ENCODE measurements around the gene EPHB1.

EPHB1 gene

DNA sequence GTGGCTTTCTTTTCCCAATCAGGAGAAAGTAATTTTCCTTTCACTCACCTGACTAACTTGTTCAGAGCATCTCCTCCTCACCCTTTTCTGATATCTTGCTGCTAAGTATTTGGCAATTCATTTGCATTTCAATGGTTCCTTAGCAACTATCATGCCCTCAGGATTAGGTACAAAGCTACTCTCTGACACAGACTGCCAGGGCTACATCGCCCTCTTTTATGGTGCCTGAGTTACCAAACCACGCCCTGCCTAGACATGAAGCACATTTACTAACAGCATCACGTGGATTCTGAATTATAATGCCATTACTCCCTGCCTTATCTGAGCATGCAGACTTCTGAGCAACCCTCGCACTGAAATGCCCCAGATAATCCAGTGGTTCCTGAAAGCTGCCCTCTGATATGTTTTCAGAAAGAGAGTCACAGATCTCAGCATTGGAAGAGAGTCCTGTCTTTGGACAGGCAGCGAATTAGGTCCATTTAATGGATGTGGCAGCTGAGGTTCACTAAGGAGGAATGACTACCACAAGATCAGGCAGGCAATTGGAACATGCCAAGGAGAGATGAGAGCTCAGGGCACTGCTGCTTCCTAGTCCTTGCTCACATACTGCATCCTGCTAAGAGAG is 14.5 kb downstream of the EPHB1 start:
- no peak for DNase-seq (ENCODE audit: low spot score)

GRCh38 chr3:134810052-134810435 is 15.0 kb downstream of the EPHB1 start:
- no peak for DNase-seq (ENCODE audit: low spot score)

GRCh38 chr3:134810850-134811249 is 15.8 kb downstream of the EPHB1 start:
- DNase-seq (ENCODE audit: low spot score), result no peak

DNA sequence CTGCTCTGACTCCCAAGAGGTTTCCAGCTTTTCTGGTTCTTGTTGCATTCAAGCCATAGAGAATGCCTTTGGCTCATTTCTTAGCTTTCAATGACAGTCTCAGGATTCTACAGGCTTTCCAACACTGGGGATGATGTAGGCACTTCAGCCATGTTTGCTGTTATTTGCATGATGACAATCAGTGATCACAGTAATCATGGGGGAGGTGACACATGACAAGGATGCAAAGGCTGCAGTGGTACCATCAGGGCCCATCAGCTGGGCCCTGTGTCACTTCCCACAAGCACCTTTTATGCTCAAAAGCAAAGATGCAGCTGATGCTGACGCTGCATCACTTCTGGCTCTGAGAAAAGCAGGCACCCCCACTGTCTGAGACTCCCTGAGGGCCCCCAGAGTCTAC is 18.6 kb downstream of the EPHB1 start:
- DNase-seq (ENCODE audit: low spot score), result no peak

DNA sequence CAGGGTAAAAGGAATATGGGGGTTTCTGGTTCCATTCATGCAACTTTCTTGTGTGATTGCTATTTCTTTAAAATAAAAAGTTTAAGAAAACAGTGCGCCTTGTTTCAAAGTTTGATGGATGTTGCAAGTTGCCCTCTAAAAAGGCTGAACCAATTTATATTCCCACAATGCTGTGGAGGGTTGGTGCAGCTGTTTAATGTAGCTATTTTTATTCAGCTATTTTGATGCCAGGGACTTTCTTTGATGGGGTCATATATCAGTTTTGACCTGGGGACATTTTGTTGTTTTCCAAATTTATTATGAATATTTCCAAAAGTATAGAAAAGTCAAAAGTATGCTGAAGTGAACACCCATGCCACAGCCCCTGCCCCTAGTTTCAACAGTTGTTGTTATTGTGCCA is 20.5 kb downstream of the EPHB1 start:
- no peak for DNase-seq (ENCODE audit: low spot score)

DNA sequence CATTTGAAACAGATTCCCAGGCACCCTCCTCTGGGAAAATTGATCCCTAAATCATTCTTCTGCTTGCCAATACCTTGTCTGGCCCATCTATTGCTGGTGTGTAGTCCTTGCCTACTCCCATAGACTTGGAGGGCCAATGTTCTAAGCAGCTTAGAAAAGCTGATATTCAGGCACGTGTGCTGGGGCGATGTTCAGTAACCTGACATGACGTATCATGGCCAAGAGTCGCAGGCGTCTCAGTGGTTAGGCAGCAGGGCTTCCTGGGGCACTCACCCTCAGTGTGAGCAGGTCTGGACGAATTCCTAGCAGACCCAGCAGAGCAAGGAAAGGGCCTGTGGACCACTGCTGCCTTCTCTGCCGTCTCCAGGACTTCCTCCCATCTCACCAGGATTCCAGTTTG is 21.6 kb downstream of the EPHB1 start:
- DNase-seq (ENCODE audit: low spot score), result no peak

GRCh38 chr3:134817297-134817696 is 22.2 kb downstream of the EPHB1 start:
- no peak for DNase-seq (ENCODE audit: low spot score)

DNA sequence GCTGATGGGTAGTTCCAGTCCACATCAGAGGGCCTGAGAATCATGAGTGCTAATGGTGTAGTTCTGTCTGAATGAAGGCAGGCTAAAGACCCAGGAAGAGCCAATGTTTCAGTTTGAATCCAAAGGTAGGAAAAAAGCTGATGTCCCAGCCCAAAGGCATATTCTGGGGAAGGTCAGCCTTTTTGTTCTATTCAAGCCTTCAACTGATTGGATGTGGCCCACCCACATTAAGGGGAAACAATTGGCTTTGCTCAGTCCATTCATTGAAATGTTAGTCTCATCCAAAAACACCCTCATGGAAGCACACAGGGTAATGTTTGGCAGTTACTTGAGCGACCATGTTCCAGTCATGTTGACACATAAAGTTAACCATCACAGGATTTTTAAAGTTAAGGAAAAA is 25.9 kb downstream of the EPHB1 start:
- no peak for DNase-seq (ENCODE audit: low spot score)

DNA sequence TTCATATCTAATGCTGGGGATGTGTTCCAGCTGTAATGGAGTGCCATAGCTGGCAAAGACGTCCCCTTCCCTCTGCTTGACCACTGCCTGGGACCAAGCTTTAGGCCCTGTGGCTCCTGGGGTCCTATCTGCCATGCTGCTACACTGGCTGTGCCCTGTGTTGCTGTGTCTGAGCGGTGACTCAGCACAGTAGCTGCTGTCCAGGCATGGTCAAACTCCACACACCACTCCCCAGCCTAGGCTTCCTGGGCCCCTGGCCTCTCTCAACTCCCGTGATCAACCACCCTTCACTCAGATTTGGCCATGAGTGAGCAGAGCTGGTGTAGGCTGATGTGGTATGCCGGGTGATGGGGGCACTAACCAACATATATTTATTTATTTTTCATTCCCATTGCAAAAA is 27.0 kb downstream of the EPHB1 start:
- no peak for DNase-seq (ENCODE audit: low spot score)

DNA sequence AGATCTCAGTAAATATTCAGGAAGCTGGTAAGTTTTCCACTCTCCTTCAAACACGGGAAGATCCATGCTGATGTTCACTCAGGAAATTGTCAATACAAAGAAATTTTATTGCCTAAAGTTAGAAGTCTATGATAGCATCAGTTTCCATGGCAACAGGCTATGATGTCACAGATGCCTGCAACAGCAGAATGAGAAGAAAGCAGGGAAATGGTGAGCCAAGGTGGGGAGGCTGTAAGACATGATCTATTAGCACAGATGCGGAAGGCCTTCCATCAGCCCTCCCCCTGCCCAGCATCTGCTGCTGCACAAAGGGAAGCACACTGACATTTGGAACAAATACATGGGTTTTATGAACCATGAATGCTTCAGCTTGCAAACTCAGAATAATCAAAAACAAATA is 28.6 kb downstream of the EPHB1 start:
- DNase-seq (ENCODE audit: low spot score), result no peak

DNA sequence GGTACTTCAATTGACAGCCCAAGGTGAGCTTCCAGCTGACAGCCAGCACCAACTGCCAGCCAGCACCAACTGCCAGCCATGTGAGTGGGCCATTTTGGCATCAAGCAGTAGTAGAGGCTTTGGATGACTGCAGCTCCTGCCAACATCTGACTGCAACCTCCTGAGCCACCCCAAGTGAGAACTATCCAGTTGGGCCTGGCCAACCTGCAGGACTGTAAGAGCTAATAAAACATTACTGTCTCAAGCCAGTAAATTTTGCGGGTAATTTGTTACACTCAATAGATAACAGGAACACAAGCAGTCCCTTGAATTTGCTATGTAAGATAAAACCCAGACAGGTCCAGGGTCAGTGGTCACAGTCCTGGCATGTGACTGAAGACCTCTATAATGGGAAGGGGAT is 29.7 kb downstream of the EPHB1 start:
- no peak for DNase-seq (ENCODE audit: low spot score)

- DNase-seq (ENCODE audit: low spot score), result no peak
Observed at GRCh38 chr3:134827213-134827612, 32.2 kb downstream of the EPHB1 start.

DNA sequence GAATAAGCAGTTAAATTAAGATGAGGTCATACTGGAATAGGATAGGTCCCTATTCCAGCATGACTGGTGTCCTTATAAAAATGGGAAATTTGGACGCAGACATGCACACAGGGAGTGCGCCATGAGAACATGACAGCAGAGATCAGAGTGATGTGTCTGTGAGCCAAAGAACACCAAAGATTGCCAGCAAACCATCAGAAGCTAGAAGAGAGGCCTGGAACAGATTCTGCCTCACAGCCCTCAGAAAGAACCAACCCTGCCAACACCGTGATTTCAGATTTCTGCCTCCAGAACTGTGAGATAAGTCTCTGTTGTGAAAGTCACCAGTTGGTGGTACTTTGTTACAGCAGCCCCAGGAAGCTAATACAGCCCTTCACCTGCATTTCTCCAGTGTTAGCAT is 34.7 kb downstream of the EPHB1 start:
- DNase-seq (ENCODE audit: low spot score), result no peak

DNA sequence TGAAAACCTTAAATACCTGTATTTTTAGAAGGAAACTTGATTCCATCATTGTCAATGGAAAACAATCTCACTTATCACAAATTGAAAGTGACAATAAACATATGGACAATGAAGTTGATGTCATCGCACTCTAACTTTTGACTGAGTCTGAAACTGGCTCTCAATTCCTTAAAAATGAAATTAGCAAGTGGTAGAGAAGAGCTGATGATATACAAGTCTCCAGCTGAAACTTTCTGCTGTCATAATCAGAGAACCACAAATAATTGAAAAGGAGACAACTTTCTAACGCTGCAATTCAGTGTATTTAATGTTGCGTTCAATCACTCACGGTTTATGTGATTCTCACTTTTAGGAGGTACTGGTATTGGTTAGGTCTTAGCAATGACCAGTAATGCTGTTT is 37.5 kb downstream of the EPHB1 start:
- no peak for DNase-seq (ENCODE audit: low spot score)

DNA sequence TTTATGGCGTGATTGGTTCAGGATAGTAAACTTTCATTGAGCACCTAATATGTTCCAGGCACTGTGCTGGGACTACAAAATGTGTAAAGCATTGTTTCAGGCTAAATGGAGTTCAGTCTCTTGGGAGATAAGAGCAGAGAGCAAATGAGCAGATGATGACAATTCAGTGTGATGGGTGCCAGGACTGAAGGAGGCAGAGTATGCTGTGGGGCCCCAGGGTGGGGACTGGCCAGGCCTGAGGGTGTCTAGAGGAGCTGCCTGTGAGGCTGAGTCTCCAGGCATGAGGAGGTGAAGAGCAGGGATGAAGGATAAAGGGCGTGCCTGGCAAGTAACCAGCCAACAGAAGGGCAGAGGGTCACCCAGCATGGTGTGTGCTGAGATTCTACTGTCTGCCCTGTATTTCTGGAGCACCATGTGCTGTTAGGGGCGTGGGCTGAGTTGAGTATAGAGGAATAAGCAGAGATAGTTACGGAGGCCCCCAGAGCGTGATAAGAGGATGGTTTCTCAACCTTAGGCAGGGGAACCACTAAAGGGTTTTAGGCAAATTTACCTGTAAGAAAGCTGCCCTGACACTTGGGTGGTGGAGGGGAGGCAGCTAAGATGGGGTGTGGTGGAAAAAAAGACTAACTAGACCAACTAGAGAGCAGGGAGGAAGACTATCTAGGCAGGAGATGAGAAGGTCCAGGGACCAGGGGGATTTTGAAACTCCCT is 38.5 kb downstream of the EPHB1 start:
- DNase-seq (ENCODE audit: low spot score), result no peak

GRCh38 chr3:134836921-134837320 is 41.9 kb downstream of the EPHB1 start:
- no peak for DNase-seq (ENCODE audit: low spot score)

DNA sequence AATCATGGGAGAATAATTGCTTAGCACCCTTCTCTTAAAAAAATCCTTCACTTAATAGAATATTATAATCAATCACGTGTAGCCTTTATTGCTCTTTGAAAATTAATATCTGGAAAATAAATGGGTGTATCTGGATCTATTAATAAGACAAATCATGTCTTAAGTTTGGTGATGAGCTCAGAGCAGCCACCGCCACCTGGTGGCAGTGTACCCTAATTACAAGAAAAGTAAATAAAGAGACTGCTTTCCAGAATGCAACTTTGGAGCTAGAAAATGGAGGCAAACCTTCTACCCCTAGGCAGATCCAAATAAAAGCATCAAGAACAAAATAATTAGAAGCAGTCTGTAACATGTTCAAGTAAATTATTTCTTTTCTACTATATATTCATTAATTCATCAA is 43.5 kb downstream of the EPHB1 start:
- no peak for DNase-seq (ENCODE audit: low spot score)

- no peak for DNase-seq (ENCODE audit: low spot score)
Observed at GRCh38 chr3:134839422-134839821, 44.4 kb downstream of the EPHB1 start.

- no peak for DNase-seq (ENCODE audit: low spot score)
Observed at GRCh38 chr3:134839990-134840389, 44.9 kb downstream of the EPHB1 start.

DNA sequence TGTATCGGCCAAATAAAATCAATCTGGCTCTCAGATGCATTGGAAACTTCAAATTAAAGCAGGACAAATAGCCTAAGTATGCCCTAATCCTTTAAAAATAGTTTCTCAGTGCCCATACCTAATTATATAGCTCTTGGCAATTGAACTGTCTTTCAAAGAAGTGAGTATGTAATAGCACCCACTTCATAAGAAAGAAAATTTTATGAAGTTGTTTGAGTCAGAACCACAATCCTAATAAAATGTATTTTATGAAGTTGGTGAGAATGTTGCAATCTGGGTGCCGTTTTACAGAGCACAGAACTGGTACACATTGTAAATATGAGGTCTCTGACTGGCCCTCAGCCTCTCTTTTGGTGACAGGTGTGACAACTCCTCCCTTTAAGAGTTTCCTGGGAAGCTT is 45.4 kb downstream of the EPHB1 start:
- no peak for DNase-seq (ENCODE audit: low spot score)

DNA sequence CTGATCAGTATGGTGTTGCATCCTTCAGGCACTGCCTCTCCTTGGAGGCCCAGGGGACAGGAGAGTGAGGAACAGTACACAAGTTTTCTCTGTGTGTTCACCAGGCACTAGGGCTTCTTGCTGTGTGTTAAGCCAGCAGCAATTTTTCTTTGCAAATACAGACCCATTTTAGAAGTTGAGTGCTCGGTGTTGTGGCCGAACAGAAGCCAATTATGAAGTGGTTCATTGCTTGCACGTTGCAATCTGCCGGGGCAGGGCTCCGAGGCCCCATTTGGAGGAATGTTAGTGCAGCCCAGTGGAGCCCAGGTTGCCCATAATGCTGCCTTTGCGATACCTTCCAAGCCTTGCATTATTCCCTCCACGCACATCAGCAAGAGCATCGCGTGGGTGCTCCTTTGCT is 51.0 kb downstream of the EPHB1 start:
- no peak for DNase-seq (ENCODE audit: low spot score)

DNA sequence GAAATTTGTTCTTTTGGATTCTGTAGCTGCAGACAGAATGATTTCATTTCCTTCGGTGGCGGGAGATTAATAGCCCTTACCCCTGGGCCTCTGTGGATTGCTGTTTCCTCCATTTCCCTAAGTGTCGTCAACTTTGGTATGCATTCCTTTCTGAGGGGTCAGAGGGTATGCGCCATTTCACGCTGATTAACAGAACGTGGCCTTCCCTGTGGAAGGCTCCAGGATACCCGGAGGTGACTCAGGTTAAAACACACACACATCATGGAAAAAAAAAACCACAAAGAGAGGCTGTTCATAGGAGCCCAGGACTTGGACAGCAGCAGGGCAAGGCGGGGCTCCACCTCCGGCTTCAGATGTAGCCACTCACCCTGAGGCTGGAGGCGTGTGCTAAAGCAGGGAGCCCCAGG is 51.9 kb downstream of the EPHB1 start:
- peak; percentile 69 for DNase-seq (ENCODE audit: low spot score)

GRCh38 chr3:134847349-134847748 is 52.3 kb downstream of the EPHB1 start:
- DNase-seq (ENCODE audit: low spot score), result no peak

DNA sequence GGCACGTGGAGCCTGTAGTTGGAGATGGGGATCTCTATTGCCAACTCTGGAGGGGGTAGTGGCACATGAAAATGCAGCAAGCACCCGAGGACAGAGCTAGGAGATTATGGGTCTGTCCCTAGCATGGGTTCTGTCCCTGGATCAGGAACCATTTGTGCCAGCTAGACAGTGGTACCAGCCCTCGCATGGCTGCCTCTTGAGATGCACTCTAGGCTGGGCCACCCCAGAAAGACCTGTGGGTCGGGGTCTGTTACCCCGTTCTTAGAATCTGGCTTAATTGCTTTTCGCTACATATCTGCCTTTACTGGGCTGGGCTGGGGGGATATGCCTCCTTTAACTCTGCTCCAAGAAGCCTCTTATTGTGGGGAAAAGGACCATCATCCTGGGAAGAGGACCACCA is 54.5 kb downstream of the EPHB1 start:
- DNase-seq (ENCODE audit: low spot score), result no peak
